OCI-LY7 (cell line): ENCODE measurements around the gene ECD.

ENCODE experiments used
- EZH2phosphoT487 ChIP-seq: fragments of 200-600 bp; sonication (generic); IDR thresholded peaks from 2 replicates; pipeline ENCODE4 v1.6.1; 2018; ENCODE audit warnings: low read depth, borderline replicate concordance, mild to moderate bottlenecking, mixed run types, antibody characterized with exemption, low read length, moderate library complexity, mixed read lengths
- TF ChIP-seq, protein P1 (sequence below): fragments of 200-600 bp; sonication (generic); conservative IDR thresholded peaks from 2 replicates; pipeline ENCODE4 v1.5.1; 2014; ENCODE audit warnings: mild to moderate bottlenecking, antibody characterized with exemption, low read length, moderate library complexity, mixed read lengths

- TF ChIP-seq, protein P1, sequence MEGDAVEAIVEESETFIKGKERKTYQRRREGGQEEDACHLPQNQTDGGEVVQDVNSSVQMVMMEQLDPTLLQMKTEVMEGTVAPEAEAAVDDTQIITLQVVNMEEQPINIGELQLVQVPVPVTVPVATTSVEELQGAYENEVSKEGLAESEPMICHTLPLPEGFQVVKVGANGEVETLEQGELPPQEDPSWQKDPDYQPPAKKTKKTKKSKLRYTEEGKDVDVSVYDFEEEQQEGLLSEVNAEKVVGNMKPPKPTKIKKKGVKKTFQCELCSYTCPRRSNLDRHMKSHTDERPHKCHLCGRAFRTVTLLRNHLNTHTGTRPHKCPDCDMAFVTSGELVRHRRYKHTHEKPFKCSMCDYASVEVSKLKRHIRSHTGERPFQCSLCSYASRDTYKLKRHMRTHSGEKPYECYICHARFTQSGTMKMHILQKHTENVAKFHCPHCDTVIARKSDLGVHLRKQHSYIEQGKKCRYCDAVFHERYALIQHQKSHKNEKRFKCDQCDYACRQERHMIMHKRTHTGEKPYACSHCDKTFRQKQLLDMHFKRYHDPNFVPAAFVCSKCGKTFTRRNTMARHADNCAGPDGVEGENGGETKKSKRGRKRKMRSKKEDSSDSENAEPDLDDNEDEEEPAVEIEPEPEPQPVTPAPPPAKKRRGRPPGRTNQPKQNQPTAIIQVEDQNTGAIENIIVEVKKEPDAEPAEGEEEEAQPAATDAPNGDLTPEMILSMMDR = no peak
- no peak for TF ChIP-seq EZH2phosphoT487
Observed at GRCh38 chr10:73099141-73099540, 68.7 kb downstream of the ECD start.
